GM12873 (cell line): ENCODE measurements around the gene ROMO1.

Experiments
- CTCF ChIP-seq: IDR thresholded peaks from 2 replicates; pipeline ENCODE4 v1.5.1; 2012; ENCODE audit warnings: low read depth, mild to moderate bottlenecking, moderate library complexity, low read length, control low read depth; ENCODE audit not compliant: insufficient read depth; ENCODE audit errors: missing control alignments

Gene ROMO1

GRCh38 chr20:35699957-35700624 lies 886 bp downstream of the ROMO1 start:
- no peak for TF ChIP-seq CTCF

- no peak for TF ChIP-seq CTCF
Observed at GRCh38 chr20:35700625-35701148, 1.5 kb downstream of the ROMO1 start.

- TF ChIP-seq CTCF, result no peak
Observed at GRCh38 chr20:35702051-35702823, 3.0 kb downstream of the ROMO1 start.

GRCh38 chr20:35702824-35703695 lies 3.9 kb downstream of the ROMO1 start:
- no peak for TF ChIP-seq CTCF

GRCh38 chr20:35704514-35705261 lies 5.5 kb downstream of the ROMO1 start:
- no peak for TF ChIP-seq CTCF

GRCh38 chr20:35708502-35708901 lies 9.3 kb downstream of the ROMO1 start:
- no peak for TF ChIP-seq CTCF
